GM23338 (cell line): ENCODE results near the gene FARS2. TPM values are rescaled to one million over a fixed set of nuclear protein-coding genes. Genes with fewer than 3 reads are reported as not detected.
A peak's percentile ranks its signal among the peaks of the same experiment; 100 is the strongest.

Experiments
- ATAC-seq: fragments of 200-7000 bp; cut with Tn5 transposase; 3 replicates; pipeline ENCODE4 v1.9.1; 2020
- DNase-seq: peaks from one replicate; pipeline ENCODE4 v3.0.0-alpha.2; 2015; ENCODE audit warnings: low spot score
- H2AFZ ChIP-seq: fragments of 200-600 bp; sonication (generic); 2 replicates; pipeline ENCODE4 v1.8.0; 2016; ENCODE audit warnings: antibody characterized with exemption, mild to moderate bottlenecking, moderate library complexity
- H3F3A ChIP-seq: fragments of 200-600 bp; sonication (generic); replicated peaks from 2 replicates; pipeline ENCODE4 v1.8.0; 2017; ENCODE audit warnings: antibody characterized with exemption, mixed run types, low read depth
- H3K27ac ChIP-seq: fragments of 200-600 bp; sonication (generic); 2 replicates; pipeline ENCODE4 v1.6.1; 2016; ENCODE audit warnings: low read depth
- H3K27me3 ChIP-seq: fragments of 200-600 bp; sonication (generic); 2 replicates; pipeline ENCODE4 v1.8.0; 2016; ENCODE audit warnings: mild to moderate bottlenecking, mixed run types, moderate library complexity; ENCODE audit not compliant: insufficient read depth
- H3K36me3 ChIP-seq: fragments of 200-600 bp; sonication (generic); 2 replicates; pipeline ENCODE4 v1.8.0; 2016; ENCODE audit warnings: mild to moderate bottlenecking; ENCODE audit not compliant: insufficient read depth
- H3K4me1 ChIP-seq: fragments of 200-600 bp; sonication (generic); 2 replicates; pipeline ENCODE4 v1.8.0; 2016; ENCODE audit warnings: mild to moderate bottlenecking, moderate library complexity; ENCODE audit not compliant: insufficient read depth
- H3K4me2 ChIP-seq: fragments of 200-600 bp; sonication (generic); 2 replicates; pipeline ENCODE4 v1.7.1; 2017; ENCODE audit warnings: mixed run types
- H3K4me3 ChIP-seq: fragments of 200-600 bp; sonication (generic); 2 replicates; pipeline ENCODE4 v1.6.1; 2016; ENCODE audit warnings: mixed run types
- H3K79me2 ChIP-seq: fragments of 200-600 bp; sonication (generic); replicated peaks from 2 replicates; pipeline ENCODE4 v1.8.0; 2017; ENCODE audit warnings: mild to moderate bottlenecking; ENCODE audit not compliant: insufficient read depth
- H3K9me2 ChIP-seq: fragments of 200-600 bp; sonication (generic); 2 replicates; pipeline ENCODE4 v1.8.0; 2017; ENCODE audit not compliant: insufficient read depth
- H4K20me1 ChIP-seq: fragments of 200-600 bp; sonication (generic); replicated peaks from 2 replicates; pipeline ENCODE4 v1.8.0; 2017; ENCODE audit warnings: mild to moderate bottlenecking; ENCODE audit not compliant: insufficient read depth
- H3K27ac Mint-ChIP-seq: 2 replicates; pipeline ENCODE4 v1.8.0; 2020; ENCODE audit warnings: inconsistent platforms, mild to moderate bottlenecking, moderate library complexity, mixed read lengths
- H3K27me3 Mint-ChIP-seq: 3 replicates; pipeline ENCODE4 v1.8.0; 2022; ENCODE audit warnings: low read depth, mild to moderate bottlenecking, moderate library complexity, mixed read lengths, inconsistent platforms; ENCODE audit not compliant: insufficient read depth, poor library complexity
- H3K36me3 Mint-ChIP-seq: 3 replicates; pipeline ENCODE4 v1.8.0; 2021; ENCODE audit warnings: low read depth, mild to moderate bottlenecking, inconsistent platforms, moderate library complexity, mixed read lengths
- H3K4me1 Mint-ChIP-seq: 3 replicates; pipeline ENCODE4 v1.8.0; 2020; ENCODE audit warnings: mild to moderate bottlenecking, inconsistent platforms, mixed read lengths
- H3K4me3 Mint-ChIP-seq: 3 replicates; pipeline ENCODE4 v1.8.0; 2021; ENCODE audit warnings: moderate library complexity, mild to moderate bottlenecking, inconsistent platforms, mixed read lengths
- H3K9me3 Mint-ChIP-seq: 3 replicates; pipeline ENCODE4 v1.8.0; 2020; ENCODE audit warnings: moderate library complexity, mild to moderate bottlenecking, inconsistent platforms, mixed read lengths
- CREB1 ChIP-seq: fragments of 250-450 bp; sonication (Bioruptor Pico); IDR thresholded peaks from 2 replicates; pipeline ENCODE4 v1.5.0; 2020; ENCODE audit warnings: low read depth, mild to moderate bottlenecking, moderate library complexity
- CTCF ChIP-seq, 2 experiments: fragments of 200-600 bp in 1 of 2; sonication (generic) in 1 of 2; conservative IDR thresholded peaks; 2 replicates each; pipeline versions ENCODE4 v1.5.1 to v1.6.1; 2016 to 2017; ENCODE audit warnings: antibody characterized with exemption in 2 of 2, low read depth in 2 of 2, mild to moderate bottlenecking in 2 of 2, moderate library complexity in 1 of 2
- ETS1 ChIP-seq: IDR thresholded peaks from 2 replicates; pipeline ENCODE4 v1.6.1; 2016; ENCODE audit warnings: antibody characterized with exemption
- EZH2 ChIP-seq: fragments of 200-600 bp; sonication (generic); IDR thresholded peaks from one replicate; pipeline ENCODE4 v1.8.0; 2017; ENCODE audit warnings: antibody characterized with exemption, mild to moderate bottlenecking, low read depth; ENCODE audit not compliant: unreplicated experiment
- EZH2phosphoT487 ChIP-seq: fragments of 200-600 bp; sonication (generic); IDR thresholded peaks from one replicate; pipeline ENCODE4 v1.8.1; 2018; ENCODE audit warnings: antibody characterized with exemption; ENCODE audit not compliant: unreplicated experiment
- JUNB ChIP-seq: IDR thresholded peaks from one replicate; pipeline ENCODE4 v1.6.1; 2016; ENCODE audit warnings: antibody characterized with exemption; ENCODE audit not compliant: unreplicated experiment
- NANOG ChIP-seq: IDR thresholded peaks from 2 replicates; pipeline ENCODE4 v1.6.1; 2016; ENCODE audit warnings: antibody characterized with exemption, borderline replicate concordance
- POLR2AphosphoS5 ChIP-seq: IDR thresholded peaks from 2 replicates; pipeline ENCODE4 v1.6.1; 2016; ENCODE audit warnings: antibody characterized with exemption, low read depth
- REST ChIP-seq: IDR thresholded peaks from one replicate; pipeline ENCODE4 v1.6.1; 2018; ENCODE audit warnings: antibody characterized with exemption; ENCODE audit not compliant: unreplicated experiment
- STAT1 ChIP-seq: IDR thresholded peaks from one replicate; pipeline ENCODE4 v1.6.1; 2016; ENCODE audit warnings: antibody characterized with exemption; ENCODE audit not compliant: unreplicated experiment
- ZNF114 ChIP-seq: fragments of 250-450 bp; sonication (Bioruptor Pico); IDR thresholded peaks from 2 replicates; pipeline ENCODE4 v1.5.0; 2020; ENCODE audit warnings: mild to moderate bottlenecking, moderate library complexity
- ZNF331 ChIP-seq: fragments of 250-450 bp; sonication (Bioruptor Pico); IDR thresholded peaks from 2 replicates; pipeline ENCODE4 v1.5.0; 2020; ENCODE audit warnings: low read depth, mild to moderate bottlenecking, moderate library complexity
- ZNF462 ChIP-seq: fragments of 250-450 bp; sonication (Bioruptor Pico); IDR thresholded peaks from 2 replicates; pipeline ENCODE4 v1.5.0; 2020; ENCODE audit warnings: mild to moderate bottlenecking, moderate library complexity
- polyA plus RNA-seq: library from polyadenylated mRNA; unstranded; fragments of >200 nt; fragmentation: Nextera tagmentation; extraction: Ambion mirVana; gene quantifications from 2 replicates; pipeline ENCODE4 v1.2.1, GENCODE V29; 2016
- total RNA-seq: library from RNA; depleted of rRNA; stranded (reverse); fragments of >200 nt; shearing (Covaris generic); gene quantifications from 2 replicates; pipeline ENCODE4 v1.2.3, GENCODE V29; 2014

The FARS2 gene
- total and polyA plus RNA-seq, 2 experiments from 2014 or later: 7.6 to 19.0 TPM

- no peak overlapping the region for H3K4me3 ChIP-seq
- no peak overlapping the region for H2AFZ ChIP-seq
- Mint-ChIP-seq H3K27me3 (peaks cover 5% of the 10 kb centered on the region), H3K9me3 (no peaks in the 10 kb centered on the region), H3K36me3 (no peaks in the 10 kb centered on the region), H3K27ac (peak overlapping the region; percentile 87; the same call in 1 of the 2 replicates), H3K4me1 (peaks cover 37% of the 10 kb centered on the region), H3K4me3 (no peak overlapping the region)
- peak overlapping the region; percentile 50 for H3K4me2 ChIP-seq
- H3K79me2 ChIP-seq: no peaks in the 10 kb centered on the region
- no peaks in the 10 kb centered on the region for H3K9me2 ChIP-seq
- peaks cover 18% of the 10 kb centered on the region for H3K4me1 ChIP-seq
- TF ChIP-seq JUNB (no peak), NANOG (no peak), REST (no peak), ETS1 (no peak), CREB1 (CRISPR knock-in tag) (no peak), CTCF (conservative IDR thresholded peaks at IDR 0.05; ENCODE audit: low read depth in 2 of 2) (no peak), ZNF331 (CRISPR knock-in tag) (no peak), STAT1 (no peak), ZNF114 (CRISPR knock-in tag) (no peak), EZH2 (no peak), ZNF462 (CRISPR knock-in tag) (no peak), EZH2phosphoT487 (no peak), POLR2AphosphoS5 (no peak)
- H3K27ac ChIP-seq: peak overlapping the region; percentile 45
- DNase-seq (no peak), ATAC-seq (no peak; the same call in 2 of the 3 replicates)
- no peaks in the 10 kb centered on the region for H3F3A ChIP-seq
- no peaks in the 10 kb centered on the region for H3K36me3 ChIP-seq
- H4K20me1 ChIP-seq: no peaks in the 10 kb centered on the region
- H3K27me3 ChIP-seq: no peaks in the 10 kb centered on the region
These were observed 411.9 kb downstream of the FARS2 start for GRCh38 chr6:5673019-5673790.
